Ovary (tissue), 3 donors: ENCODE measurements around the gene PPP1R14C.

Experiments
- EP300 ChIP-seq: sonication (generic); formaldehyde crosslinking; IDR thresholded peaks from one replicate; pipeline ENCODE4 v1.6.1; 2017; ENCODE audit warnings: antibody characterized with exemption
- TF ChIP-seq, protein P1 (sequence below), 3 donors: fragments of 450-650 bp in 2 of 3; fragments of 200-600 bp in 1 of 3; IDR thresholded peaks; one replicate each; pipeline versions ENCODE4 v1.5.1 to v1.8.0; 2016 to 2022; ENCODE audit warnings: antibody characterized with exemption in 3 of 3, mild to moderate bottlenecking in 1 of 3
- donor health status: DM: no; HTN: no; CAD: no.

DNA sequence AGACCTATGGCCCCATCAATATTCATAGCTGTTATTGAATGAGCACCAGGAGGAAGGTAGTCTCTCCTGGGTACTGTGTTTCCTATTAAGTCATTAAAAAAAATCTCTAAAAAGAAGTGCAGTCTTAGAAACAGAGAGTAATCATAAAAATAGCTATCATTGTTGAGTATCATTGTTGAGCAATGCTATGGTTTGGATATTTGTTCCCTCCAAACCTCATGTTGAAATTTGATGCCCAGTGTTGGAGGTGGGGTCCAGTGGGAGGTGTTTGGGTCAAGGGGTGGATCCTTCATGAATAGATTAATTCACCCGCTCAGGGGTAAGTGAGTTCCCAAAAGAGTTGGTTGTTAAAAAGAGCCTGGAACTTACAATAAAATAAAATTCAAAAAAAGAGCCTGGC is 137.9 kb downstream of the PPP1R14C start:
- TF ChIP-seq, protein P1, sequence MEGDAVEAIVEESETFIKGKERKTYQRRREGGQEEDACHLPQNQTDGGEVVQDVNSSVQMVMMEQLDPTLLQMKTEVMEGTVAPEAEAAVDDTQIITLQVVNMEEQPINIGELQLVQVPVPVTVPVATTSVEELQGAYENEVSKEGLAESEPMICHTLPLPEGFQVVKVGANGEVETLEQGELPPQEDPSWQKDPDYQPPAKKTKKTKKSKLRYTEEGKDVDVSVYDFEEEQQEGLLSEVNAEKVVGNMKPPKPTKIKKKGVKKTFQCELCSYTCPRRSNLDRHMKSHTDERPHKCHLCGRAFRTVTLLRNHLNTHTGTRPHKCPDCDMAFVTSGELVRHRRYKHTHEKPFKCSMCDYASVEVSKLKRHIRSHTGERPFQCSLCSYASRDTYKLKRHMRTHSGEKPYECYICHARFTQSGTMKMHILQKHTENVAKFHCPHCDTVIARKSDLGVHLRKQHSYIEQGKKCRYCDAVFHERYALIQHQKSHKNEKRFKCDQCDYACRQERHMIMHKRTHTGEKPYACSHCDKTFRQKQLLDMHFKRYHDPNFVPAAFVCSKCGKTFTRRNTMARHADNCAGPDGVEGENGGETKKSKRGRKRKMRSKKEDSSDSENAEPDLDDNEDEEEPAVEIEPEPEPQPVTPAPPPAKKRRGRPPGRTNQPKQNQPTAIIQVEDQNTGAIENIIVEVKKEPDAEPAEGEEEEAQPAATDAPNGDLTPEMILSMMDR (IDR thresholded peaks at IDR 0.05), result no peak
- TF ChIP-seq EP300, result no peak
